OCI-LY3 (cell line): ENCODE results near the gene REX1BD.

ENCODE experiments used
- H2AFZ ChIP-seq: fragments of 200-600, 300-600 bp; shearing (Covaris generic); 2 replicates; pipeline ENCODE4 v1.6.0; 2014; ENCODE audit warnings: antibody characterized with exemption, low read depth, low read length
- H3K27ac ChIP-seq: fragments of 200-600, 300-600 bp; sonication (generic); 2 replicates; pipeline ENCODE4 v1.5.1; 2014; ENCODE audit warnings: mild to moderate bottlenecking, low read length, moderate library complexity, mixed read lengths
- H3K27me3 ChIP-seq: fragments of 200-600, 300-600 bp; sonication (generic); 2 replicates; pipeline ENCODE4 v1.6.1; 2014; ENCODE audit warnings: low read depth, low read length, mixed read lengths
- H3K36me3 ChIP-seq: fragments of 200-600, 300-600 bp; sonication (generic); replicated peaks from 2 replicates; pipeline ENCODE3; 2014; ENCODE audit warnings: low read depth, low read length, mixed read lengths
- H3K4me1 ChIP-seq: fragments of 300-600, 200-600 bp; sonication (generic); 2 replicates; pipeline ENCODE4 v1.6.1; 2014; ENCODE audit warnings: low read length, mixed read lengths
- H3K4me2 ChIP-seq: fragments of 200-600, 300-600 bp; sonication (generic); 2 replicates; pipeline ENCODE4 v1.6.1; 2014; ENCODE audit warnings: low read length, mixed read lengths
- H3K4me3 ChIP-seq: fragments of 300-600, 200-600 bp; sonication (generic); 2 replicates; pipeline ENCODE4 v1.5.1; 2014; ENCODE audit warnings: antibody characterized with exemption, mild to moderate bottlenecking, low read length, moderate library complexity
- H3K79me2 ChIP-seq: fragments of 300-600, 200-600 bp; shearing (Covaris generic); 2 replicates; pipeline ENCODE4 v1.6.1; 2014; ENCODE audit warnings: mild to moderate bottlenecking, low read length, mixed read lengths
- H3K9ac ChIP-seq: fragments of 300-600, 200-600 bp; shearing (Covaris generic); 2 replicates; pipeline ENCODE4 v1.6.0; 2014; ENCODE audit warnings: mild to moderate bottlenecking, low read length, moderate library complexity
- H3K9me3 ChIP-seq: fragments of 200-600, 300-600 bp; shearing (Covaris generic); 2 replicates; pipeline ENCODE4 v1.6.1; 2014; ENCODE audit warnings: low read length, mixed read lengths; ENCODE audit not compliant: insufficient read depth
- H4K20me1 ChIP-seq: fragments of 200-600, 300-600 bp; sonication (generic); 2 replicates; pipeline ENCODE4 v1.6.1; 2016; ENCODE audit warnings: low read length, mixed read lengths; ENCODE audit not compliant: insufficient read depth
- EZH2phosphoT487 ChIP-seq: fragments of 200-600 bp; shearing (Covaris generic); IDR thresholded peaks from 2 replicates; pipeline ENCODE4 v1.6.1; 2018; ENCODE audit warnings: antibody characterized with exemption, mixed run types, low read depth
- TF ChIP-seq, protein P1 (sequence below): fragments of 200-600, 300-600 bp; sonication (generic); IDR thresholded peaks from 2 replicates; pipeline ENCODE4 v1.5.1; 2014; ENCODE audit warnings: antibody characterized with exemption, low read length, low read depth

Gene REX1BD

DNA sequence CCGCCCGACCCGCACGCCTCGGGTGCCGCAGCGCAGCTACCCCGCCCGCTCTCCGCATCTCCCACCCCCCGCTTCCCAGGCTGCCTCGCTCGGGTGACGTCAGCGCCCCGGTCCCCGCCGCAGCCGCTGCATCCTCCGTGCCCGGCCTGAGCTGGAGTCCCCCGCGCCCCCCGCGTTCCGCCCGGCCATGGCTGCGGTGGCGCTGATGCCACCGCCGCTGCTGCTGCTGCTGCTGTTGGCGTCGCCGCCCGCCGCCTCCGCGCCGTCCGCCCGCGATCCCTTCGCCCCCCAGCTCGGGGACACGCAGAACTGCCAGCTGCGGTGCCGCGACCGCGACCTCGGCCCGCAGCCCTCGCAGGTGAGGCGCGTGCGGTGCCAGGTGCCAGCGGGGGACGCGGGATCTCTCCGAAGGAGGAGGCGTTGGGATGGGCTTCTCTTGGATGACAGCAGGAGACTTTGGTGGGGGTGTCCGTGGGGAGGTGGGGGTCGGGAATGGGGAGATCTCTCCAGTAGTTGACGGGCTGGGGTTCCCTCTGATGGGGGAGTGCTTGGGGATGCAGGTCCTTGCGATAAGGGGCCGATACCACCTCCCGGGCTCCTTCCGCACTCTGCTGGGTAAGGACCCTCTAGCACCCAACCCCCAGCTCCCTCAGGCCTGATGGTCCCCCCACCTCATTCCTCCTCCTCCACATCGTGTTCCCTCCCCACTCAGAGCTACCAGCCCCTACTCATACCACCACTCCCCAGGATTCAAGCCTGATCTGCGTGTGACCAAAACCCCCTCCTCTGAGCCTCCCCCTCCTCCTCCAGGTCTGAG is 24.4 kb downstream of the REX1BD start, which contains the start of gene TMEM59L:
Gene TMEM59L, plus strand, starts transcription at position 99 of the 817 bp plus-strand sequence. Its CDS starts 89 bp downstream, at position 188.
- Histone ChIP-seq H2AFZ (no peak within 1 kb of the TSS; the same call in 1 of the 2 replicates), H4K20me1 (no peaks in the 10 kb centered on the region), H3K36me3 (no peaks in the 10 kb centered on the region), H3K27me3 (peaks cover 42% of the 10 kb centered on the region), H3K9me3 (no peaks in the 10 kb centered on the region), H3K79me2 (no peaks in the 10 kb centered on the region), H3K4me2 (peak within 1 kb of the TSS; percentile 47), H3K27ac (no peak within 1 kb of the TSS), H3K4me3 (peak within 1 kb of the TSS; percentile 73), H3K9ac (no peak within 1 kb of the TSS), H3K4me1 (no peaks in the 10 kb centered on the region)
- TF ChIP-seq EZH2phosphoT487, result no peak
- TF ChIP-seq, protein P1, sequence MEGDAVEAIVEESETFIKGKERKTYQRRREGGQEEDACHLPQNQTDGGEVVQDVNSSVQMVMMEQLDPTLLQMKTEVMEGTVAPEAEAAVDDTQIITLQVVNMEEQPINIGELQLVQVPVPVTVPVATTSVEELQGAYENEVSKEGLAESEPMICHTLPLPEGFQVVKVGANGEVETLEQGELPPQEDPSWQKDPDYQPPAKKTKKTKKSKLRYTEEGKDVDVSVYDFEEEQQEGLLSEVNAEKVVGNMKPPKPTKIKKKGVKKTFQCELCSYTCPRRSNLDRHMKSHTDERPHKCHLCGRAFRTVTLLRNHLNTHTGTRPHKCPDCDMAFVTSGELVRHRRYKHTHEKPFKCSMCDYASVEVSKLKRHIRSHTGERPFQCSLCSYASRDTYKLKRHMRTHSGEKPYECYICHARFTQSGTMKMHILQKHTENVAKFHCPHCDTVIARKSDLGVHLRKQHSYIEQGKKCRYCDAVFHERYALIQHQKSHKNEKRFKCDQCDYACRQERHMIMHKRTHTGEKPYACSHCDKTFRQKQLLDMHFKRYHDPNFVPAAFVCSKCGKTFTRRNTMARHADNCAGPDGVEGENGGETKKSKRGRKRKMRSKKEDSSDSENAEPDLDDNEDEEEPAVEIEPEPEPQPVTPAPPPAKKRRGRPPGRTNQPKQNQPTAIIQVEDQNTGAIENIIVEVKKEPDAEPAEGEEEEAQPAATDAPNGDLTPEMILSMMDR, result no peak

DNA sequence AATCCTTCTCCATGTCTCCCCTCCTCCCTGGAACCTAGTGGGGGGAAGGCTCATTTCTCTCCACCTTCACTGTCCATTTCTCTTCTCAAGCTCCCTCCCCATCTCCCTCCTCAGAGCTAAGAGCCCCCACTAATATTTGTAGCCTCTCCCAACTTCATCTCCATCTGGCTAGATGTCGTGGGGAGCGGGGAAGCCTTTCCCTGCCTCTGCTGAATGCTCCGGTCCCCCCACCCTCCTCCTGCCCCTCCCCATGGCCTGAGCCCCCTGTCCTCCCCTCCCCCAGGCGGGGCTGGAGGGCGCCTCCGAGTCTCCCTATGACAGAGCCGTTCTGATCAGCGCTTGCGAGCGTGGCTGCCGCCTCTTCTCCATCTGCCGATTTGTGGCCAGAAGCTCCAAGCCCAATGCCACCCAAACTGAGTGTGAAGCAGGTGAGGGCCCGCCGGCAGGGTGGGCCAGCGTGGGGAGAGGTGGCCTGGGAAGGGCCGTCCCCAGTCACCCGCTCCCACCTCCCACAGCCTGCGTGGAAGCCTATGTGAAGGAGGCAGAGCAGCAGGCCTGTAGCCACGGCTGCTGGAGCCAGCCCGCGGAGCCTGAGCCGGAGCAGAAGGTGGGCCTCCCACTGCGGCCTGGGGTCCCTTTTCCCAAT is 25.1 kb downstream of the REX1BD start:
- H3K27me3 ChIP-seq, result peaks cover 36% of the 10 kb centered on the region
- TF ChIP-seq, protein P1, result no peak
- TF ChIP-seq EZH2phosphoT487, result no peak

DNA sequence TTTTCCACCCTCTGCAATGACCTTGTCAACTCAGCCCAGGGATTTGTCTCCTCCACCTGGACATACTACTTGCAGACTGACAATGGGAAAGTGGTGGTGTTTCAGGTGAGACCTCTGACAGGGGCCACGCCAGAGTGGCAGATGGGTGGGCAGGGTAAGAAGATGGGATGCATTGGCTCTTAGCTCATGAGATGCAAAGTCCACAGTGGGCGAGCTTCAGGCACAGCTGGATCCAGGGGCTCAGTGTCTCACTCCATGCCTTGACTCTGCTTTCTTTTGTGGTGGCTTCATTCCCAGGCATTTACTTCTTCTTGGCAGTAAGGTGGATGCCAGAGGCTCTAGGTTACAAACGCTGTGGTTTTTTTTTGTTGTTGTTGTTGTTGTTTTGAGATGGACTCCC is 27.4 kb downstream of the REX1BD start:
- peaks cover 18% of the 10 kb centered on the region; the same call in 1 of the 2 replicates for H3K27me3 ChIP-seq
- H3K27ac ChIP-seq, result no peak overlapping the region
- H4K20me1 ChIP-seq, result no peaks in the 10 kb centered on the region
- H3K9ac ChIP-seq, result no peak overlapping the region
- no peaks in the 10 kb centered on the region for H3K79me2 ChIP-seq
- no peak overlapping the region for H3K4me2 ChIP-seq
- H3K4me1 ChIP-seq, result no peaks in the 10 kb centered on the region
- H3K4me3 ChIP-seq, result no peak overlapping the region
- no peak overlapping the region for H2AFZ ChIP-seq
- no peak for TF ChIP-seq EZH2phosphoT487
- TF ChIP-seq, protein P1, result no peak
- no peaks in the 10 kb centered on the region for H3K36me3 ChIP-seq
- no peaks in the 10 kb centered on the region for H3K9me3 ChIP-seq

More for the DNA sequence above, 25.1 kb downstream of the REX1BD start:
- H3K9me3 ChIP-seq, result no peaks in the 10 kb centered on the region
- no peak overlapping the region for H3K27ac ChIP-seq
- no peak overlapping the region for H3K4me2 ChIP-seq
- H4K20me1 ChIP-seq, result no peaks in the 10 kb centered on the region
- H3K4me3 ChIP-seq, result no peak overlapping the region
- no peak overlapping the region for H2AFZ ChIP-seq
- no peak overlapping the region for H3K9ac ChIP-seq
- H3K4me1 ChIP-seq, result no peaks in the 10 kb centered on the region
- no peaks in the 10 kb centered on the region for H3K79me2 ChIP-seq
- H3K36me3 ChIP-seq, result no peaks in the 10 kb centered on the region

DNA sequence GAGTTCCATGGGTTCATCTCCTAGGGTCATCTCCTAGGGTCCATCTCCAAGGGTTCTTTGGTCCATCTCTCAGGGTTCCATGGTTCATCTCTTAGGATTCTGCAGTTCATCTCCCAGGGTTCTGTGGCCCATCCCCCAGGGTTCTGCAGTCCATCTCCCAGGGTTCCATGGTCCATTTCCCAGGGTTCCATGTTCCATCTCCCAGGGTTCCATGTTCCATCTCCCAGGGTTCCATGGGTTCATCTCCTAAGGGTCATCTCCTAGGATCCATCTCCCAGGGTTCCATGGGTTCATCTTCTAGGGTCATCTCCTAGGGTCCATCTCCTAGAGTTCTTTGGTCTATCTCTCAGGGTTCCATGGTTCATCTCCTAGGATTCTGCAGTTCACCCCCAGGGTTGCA is 29.0 kb downstream of the REX1BD start:
- Histone ChIP-seq H3K4me3 (no peak overlapping the region), H3K4me2 (no peak overlapping the region), H3K36me3 (no peaks in the 10 kb centered on the region), H3K27me3 (peaks cover 21% of the 10 kb centered on the region), H3K9ac (no peak overlapping the region), H3K4me1 (no peaks in the 10 kb centered on the region), H4K20me1 (no peaks in the 10 kb centered on the region), H3K79me2 (no peaks in the 10 kb centered on the region), H3K27ac (no peak overlapping the region), H2AFZ (no peak overlapping the region), H3K9me3 (no peaks in the 10 kb centered on the region)
- TF ChIP-seq, protein P1, result no peak
- TF ChIP-seq EZH2phosphoT487, result no peak
